ENCODE results near the gene DOK3. TPM values are rescaled to one million over a fixed set of nuclear protein-coding genes. Genes with fewer than 3 reads are reported as not detected.

Gene DOK3
- total and polyA plus RNA-seq, 2 donors (not counting 3 experiments of a cell fraction or from before 2014, with no cell fraction given), result 4.8 to 5.3 TPM

- Histone ChIP-seq H3K4me1 (ENCODE audit: control insufficient read depth, extremely low read depth, insufficient read depth, low read length) (peaks cover 31% of the 10 kb centered on the region), H3K4me2 (ENCODE audit: insufficient read depth, low read length) (no peak overlapping the region), H3K27me3 (ENCODE audit: control insufficient read depth in 2 of 2, insufficient read depth in 2 of 2, low read length in 2 of 2) (no peaks in the 10 kb centered on the region), H3K36me3 (ENCODE audit: control insufficient read depth in 2 of 2, extremely low read depth in 1 of 2, insufficient read depth in 2 of 2, low read length in 2 of 2) (peaks cover 16 to 34% of the 10 kb centered on the region in 2 experiments), H3K79me2 (ENCODE audit: control insufficient read depth, insufficient read depth, low read length) (peaks cover 49% of the 10 kb centered on the region), H3K9me3 (replicated peaks; ENCODE audit: control insufficient read depth, insufficient read depth, low read length) (no peaks in the 10 kb centered on the region), H4K20me1 (replicated peaks; ENCODE audit: control insufficient read depth, extremely low read depth, insufficient read depth, low read length) (no peaks in the 10 kb centered on the region), H3K9ac (replicated peaks; ENCODE audit: extremely low read depth, insufficient read depth, low read length) (no peak overlapping the region), H2AFZ (ENCODE audit: low read depth, low read length) (no peak overlapping the region), H3K27ac (ENCODE audit: insufficient read depth, low read depth, low read length) (peak overlapping the region; percentile 16), H3K9me1 (replicated peaks; ENCODE audit: control insufficient read depth, extremely low read depth, insufficient read depth, low read length) (no peaks in the 10 kb centered on the region), H3K4me3 (replicated peaks in 1 of 3; ENCODE audit: insufficient read depth in 1 of 3, low read depth in 1 of 3, low read length in 3 of 3) (no peak overlapping the region)
- dilution Hi-C loops (cut with MboI; ENCODE audit: extremely low pct_ligation_motif_present, low sequenced_read_pairs) (no loop called here), intact Hi-C loops (cut with micrococcal nuclease) (no loop called here)
- DNase-seq (ENCODE audit: low read depth, low spot score) (no peak), FAIRE-seq (no peak)
- no TSS peak for BruUV-seq (replicated peaks)
- CTCF ChIA-PET, result interaction anchor here (0.7 to 4.5 kb wide), 5 partner anchors 12 to 78 kb away, joined by 3 to 57 read pairs (median 3); no protein-coding TSS in a partner anchor
- TF ChIP-seq EZH2 (IDR thresholded peaks at IDR 0.05; ENCODE audit: borderline replicate concordance, low read depth, low read length, severe bottlenecking), result no peak
- TF ChIP-seq POLR2AphosphoS5 (IDR thresholded peaks at IDR 0.05; ENCODE audit: insufficient read depth, low read depth, low read length), result peak; percentile 17
- TF ChIP-seq GATA2 (IDR thresholded peaks at IDR 0.05; ENCODE audit: insufficient read depth, insufficient read length, low read depth, low read length), result no peak
- TF ChIP-seq MYC (IDR thresholded peaks at IDR 0.05; ENCODE audit: low read depth, low read length), result no peak
- TF ChIP-seq CTCF (IDR thresholded peaks at IDR 0.05; ENCODE audit: extremely low read depth in 1 of 2, insufficient read depth in 1 of 2, low read depth in 1 of 2, low read length in 2 of 2), result no peak
- no peak for TF ChIP-seq FOS (IDR thresholded peaks at IDR 0.05; ENCODE audit: borderline replicate concordance, insufficient read depth, low read length)
- TF ChIP-seq POLR2A (IDR thresholded peaks at IDR 0.05; ENCODE audit: low read depth, low read length), result peak; percentile 29
- POLR2A ChIA-PET, result no interaction called here
These were observed 40.7 kb downstream of the DOK3 start for GRCh38 chr5:177468685-177469628.
